Panc1 (cell line): ENCODE results near the gene SLC16A1.

Source experiments
- CTCF ChIP-seq: fragments of 450-650 bp; IDR thresholded peaks from 2 replicates; pipeline ENCODE4 v1.5.1; 2017; ENCODE audit warnings: mild to moderate bottlenecking
- POLR2AphosphoS5 ChIP-seq: IDR thresholded peaks from 2 replicates; pipeline ENCODE4 v1.6.1; 2012; ENCODE audit warnings: mild to moderate bottlenecking, low read depth, low read length, moderate library complexity
- SIN3A ChIP-seq: IDR thresholded peaks from 2 replicates; pipeline ENCODE4 v1.6.1; 2012; ENCODE audit warnings: low read depth, mild to moderate bottlenecking, low read length, moderate library complexity, borderline replicate concordance; ENCODE audit not compliant: insufficient read depth
- TCF7L2 ChIP-seq: IDR thresholded peaks from 2 replicates; pipeline ENCODE4 v1.6.1; 2011; ENCODE audit warnings: mild to moderate bottlenecking, low read depth, low read length, inconsistent platforms
- TF ChIP-seq, protein P1 (sequence below), 2 experiments: IDR thresholded peaks; 2 replicates each; pipeline ENCODE4 v1.6.1; 2011 to 2012; ENCODE audit warnings: low read depth in 2 of 2, control low read depth in 1 of 2, low read length in 1 of 2, mild to moderate bottlenecking in 1 of 2, moderate library complexity in 1 of 2; ENCODE audit not compliant: insufficient read depth in 1 of 2

- no peak for TF ChIP-seq CTCF
- no peak for TF ChIP-seq POLR2AphosphoS5
- no peak for TF ChIP-seq SIN3A
- TF ChIP-seq, protein P1, sequence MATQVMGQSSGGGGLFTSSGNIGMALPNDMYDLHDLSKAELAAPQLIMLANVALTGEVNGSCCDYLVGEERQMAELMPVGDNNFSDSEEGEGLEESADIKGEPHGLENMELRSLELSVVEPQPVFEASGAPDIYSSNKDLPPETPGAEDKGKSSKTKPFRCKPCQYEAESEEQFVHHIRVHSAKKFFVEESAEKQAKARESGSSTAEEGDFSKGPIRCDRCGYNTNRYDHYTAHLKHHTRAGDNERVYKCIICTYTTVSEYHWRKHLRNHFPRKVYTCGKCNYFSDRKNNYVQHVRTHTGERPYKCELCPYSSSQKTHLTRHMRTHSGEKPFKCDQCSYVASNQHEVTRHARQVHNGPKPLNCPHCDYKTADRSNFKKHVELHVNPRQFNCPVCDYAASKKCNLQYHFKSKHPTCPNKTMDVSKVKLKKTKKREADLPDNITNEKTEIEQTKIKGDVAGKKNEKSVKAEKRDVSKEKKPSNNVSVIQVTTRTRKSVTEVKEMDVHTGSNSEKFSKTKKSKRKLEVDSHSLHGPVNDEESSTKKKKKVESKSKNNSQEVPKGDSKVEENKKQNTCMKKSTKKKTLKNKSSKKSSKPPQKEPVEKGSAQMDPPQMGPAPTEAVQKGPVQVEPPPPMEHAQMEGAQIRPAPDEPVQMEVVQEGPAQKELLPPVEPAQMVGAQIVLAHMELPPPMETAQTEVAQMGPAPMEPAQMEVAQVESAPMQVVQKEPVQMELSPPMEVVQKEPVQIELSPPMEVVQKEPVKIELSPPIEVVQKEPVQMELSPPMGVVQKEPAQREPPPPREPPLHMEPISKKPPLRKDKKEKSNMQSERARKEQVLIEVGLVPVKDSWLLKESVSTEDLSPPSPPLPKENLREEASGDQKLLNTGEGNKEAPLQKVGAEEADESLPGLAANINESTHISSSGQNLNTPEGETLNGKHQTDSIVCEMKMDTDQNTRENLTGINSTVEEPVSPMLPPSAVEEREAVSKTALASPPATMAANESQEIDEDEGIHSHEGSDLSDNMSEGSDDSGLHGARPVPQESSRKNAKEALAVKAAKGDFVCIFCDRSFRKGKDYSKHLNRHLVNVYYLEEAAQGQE (IDR thresholded peaks at IDR 0.05; ENCODE audit: insufficient read depth in 1 of 2, low read depth in 2 of 2, low read length in 1 of 2): no peak
- TF ChIP-seq TCF7L2: no peak
These were observed 50.4 kb downstream of the SLC16A1 start for GRCh38 chr1:112905395-112906149.
